COLO829 (cell line): ENCODE results near the gene SDC1.

Source experiments
- DNase-seq: peaks from one replicate; pipeline ENCODE4 v3.0.0; 2012; ENCODE audit warnings: low spot score

The SDC1 gene

DNA sequence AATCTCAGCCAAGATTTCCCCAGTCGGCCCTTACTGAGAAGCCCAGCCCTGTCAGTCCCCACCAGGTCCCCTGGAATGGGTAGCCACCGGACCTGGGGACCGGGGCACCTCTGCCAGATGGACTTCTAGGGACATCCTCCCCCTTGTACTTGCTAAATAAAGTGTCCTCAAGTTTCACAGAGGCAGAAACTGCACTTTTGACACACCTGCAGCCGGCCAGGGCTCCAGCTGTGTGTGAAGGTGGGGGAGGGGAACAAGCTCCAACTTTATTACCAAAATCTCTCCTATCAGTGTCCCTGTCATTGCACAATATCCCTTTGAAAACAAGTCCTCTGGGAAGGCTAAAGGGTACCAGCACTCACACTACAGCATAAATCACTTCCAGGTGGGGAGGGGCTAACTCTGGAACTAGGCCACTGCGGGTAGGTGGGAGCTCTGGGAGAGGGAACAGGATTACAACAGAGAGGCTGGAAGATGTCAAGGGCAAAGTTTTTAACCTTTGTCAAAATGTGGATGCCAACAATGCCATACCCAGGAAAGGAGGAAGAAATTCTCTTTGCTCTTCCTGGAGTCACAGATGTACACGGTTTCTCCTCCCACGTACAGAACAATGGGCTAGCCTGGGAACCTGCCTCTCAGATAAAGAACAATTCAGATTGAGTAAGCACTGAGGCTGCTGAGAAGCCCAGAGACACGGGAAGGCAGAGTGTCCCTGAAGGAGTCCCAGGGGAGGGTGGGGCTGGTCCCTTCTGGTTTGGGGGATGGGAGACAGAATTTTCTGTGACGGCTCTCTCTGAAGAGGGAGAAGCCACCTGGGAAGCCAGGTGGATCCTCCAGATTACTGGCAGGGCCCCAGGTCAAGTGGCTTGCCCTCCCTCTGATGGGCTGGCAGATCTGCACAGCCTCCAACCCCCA, 11.0 kb downstream of the SDC1 start:
- no peak for DNase-seq

DNA sequence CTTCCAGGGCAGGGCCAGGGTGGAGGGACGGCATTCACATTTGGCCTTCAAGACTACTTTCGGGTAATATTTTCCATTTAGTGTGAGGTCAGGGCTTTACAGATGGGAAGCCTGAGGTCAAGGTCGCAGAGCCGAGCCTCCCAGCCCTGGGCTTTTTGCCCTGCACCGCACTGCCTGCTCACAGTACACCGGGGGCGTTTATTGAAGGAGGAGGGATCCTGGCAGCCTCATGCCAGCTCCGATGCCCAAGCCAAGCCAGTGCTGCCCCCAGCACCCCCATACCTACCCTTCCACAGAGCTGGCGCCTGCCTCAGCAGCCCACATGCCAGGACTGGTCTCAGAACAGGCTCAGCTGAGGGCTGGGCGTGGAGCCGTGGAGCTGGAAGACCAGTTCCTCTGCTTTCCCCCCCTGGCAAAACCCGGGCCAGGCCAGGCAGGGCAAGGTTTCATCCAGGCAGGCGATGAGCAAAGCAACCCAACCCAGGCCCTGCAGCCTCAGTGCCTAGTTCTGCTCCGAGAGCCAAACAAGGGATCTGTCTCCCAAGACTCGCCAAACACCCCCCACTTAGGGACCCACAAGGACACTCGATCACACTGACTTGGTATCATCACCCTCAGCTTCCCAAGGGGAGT, 11.9 kb downstream of the SDC1 start:
- no peak for DNase-seq

DNA sequence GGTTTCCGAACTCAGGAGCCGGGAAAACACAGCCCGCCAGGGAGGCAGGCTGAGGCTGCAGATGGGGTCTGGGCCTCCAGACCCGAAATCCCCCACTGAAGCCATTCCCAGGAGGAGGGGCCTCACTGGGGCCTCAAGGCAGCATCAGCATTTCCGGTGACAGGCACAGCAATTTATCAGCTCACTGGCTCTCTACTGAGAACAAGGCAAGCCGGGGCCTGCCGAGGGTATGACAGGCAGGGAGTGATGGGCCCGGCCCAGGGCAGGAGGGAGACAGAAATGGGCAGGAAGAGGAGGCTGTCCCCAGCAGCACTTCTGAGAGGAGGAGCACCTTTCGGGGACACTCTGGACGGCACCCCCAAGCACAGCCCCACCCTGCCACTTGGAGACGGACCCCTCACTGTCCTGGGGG, 12.5 kb downstream of the SDC1 start:
- no peak for DNase-seq

DNA sequence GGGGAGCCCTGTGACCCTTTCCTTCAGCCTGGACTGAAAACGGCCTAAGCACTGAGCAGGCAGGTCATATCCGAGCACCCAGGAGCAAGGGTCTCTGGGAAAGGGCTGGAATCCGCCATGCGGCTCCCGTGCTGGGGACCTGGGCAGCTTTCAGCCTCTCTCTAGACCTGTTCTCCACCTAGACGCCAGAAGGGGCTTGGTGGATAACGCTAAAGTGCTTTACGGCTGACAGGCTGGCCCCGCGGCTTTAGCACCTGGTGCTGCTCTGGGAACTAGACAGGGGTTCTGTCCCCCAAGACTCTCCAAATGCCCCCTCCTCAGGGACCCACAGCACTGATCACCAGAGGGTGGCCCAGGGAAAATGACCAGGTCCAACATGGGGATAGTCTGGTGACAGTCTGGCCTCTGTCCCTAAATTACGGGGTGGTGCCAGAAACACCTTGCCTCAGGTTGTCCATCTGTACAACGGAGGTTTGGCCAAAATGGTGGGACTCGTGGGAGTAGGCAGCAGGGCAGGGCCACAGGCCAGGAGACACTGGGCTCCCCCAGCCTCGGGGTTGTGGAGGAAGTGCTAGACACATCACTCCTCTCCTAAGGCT, 13.0 kb downstream of the SDC1 start:
- DNase-seq, result no peak

DNA sequence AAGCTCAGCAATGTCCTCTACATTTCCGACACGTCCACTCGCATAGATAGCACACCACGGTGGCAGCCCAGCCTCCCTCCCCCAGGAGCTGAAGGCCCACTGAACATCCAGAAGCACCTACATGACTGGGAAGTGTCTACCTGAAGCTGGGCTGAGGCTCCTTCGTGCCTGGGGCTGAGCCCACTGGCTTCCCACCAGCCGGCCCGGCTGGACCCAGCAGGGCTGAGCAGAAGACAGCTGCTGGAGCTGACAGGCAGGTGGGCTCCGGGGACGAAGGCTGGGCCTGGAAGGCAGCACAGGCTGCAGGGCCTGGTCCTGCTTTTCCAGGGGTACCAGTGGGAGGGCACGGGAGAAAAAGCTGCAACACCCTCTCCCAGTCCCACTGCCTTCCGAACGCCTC, 13.5 kb downstream of the SDC1 start:
- DNase-seq, result no peak

DNA sequence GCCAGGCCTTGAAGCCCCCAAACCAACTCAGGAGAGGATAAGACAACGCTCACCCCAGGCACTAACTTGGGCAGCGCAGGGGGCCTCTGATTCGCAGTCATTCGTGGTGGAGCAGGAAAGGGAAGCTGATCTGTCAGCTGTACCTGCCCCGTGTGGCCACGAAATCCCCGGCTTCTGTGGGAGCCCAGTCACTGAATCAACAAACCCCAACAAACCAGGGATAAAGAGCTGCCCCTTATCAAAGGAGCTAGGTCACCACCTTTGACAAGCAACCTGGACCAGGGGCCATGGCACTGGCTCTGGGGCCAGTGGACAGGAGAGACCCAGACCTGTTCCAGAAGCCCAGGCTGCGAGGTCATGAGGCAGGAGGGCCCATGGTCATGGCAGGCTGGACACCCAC, 14.5 kb downstream of the SDC1 start:
- DNase-seq, result no peak

DNA sequence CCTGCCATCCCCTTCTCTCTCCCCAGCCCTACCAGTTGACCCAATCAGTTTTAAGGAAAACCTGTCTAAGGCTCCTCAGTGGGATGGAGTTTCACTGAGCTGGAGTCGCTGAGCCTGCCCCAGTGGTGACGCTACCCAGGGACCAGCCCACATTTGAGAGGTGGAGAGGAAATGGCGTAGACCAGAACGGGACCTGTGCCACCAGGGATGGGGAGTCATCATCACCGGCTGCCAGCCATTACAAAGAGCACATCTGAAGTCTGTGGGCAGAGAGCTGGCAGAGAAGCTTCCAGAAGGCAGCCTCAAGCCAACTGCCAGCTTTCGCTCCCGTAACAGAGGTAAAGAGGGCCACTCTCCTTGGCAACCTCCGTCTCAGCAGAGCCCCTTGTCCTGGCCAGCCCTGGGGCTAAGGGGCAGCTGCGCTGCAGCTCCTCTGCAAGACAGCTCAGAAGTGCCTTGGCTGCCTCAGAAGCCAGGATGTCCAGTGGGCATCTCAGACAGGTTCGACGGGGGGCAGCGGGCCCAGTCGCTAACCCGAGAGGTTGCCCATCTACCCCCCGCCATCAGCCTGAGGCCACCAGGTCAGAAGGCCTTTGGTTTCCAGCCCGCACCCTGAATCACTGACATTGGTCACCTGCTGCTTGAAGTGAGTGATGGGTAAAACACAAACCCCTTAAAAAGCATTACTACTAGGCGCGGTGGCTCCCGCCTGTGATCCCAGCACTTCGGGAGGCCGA, 15.4 kb downstream of the SDC1 start:
- no peak for DNase-seq

DNA sequence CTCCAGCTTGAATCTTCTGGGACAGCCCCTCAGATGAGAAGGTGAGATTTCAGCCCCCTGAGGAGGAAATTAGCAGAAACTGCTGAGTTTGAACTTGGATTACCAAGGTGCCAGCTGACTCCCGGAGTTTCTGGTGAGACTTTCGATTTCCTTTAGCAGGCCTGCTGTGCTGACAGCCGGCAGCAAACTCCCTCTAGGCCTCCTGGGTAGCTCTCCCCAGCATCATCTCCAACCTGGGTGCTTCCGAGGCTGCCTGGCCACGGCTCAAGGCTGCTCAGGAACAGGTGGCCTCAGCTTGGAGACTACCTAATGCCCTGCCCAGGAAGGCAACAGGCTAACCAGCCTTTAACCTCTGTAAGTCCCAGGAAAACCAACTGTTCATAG, 16.5 kb downstream of the SDC1 start:
- no peak for DNase-seq

DNA sequence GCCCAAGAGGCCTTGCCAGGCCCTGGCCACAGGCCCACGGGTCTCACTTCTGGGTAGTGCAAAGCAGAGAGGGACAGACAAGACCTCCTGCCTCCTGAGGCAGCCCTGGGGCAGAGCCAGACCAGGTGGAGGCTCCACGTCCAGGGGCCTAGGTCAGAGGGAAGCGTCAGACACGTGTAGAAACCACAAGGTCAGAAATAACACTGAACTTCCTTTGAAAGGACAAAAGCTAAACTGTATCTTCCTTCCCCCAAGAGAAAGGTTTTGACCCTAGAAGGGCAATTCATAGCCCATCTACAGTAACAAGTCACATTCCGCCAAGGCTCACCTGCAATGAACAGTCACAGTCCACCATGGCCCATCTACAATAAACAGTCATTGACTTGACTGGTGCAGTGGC, 17.9 kb downstream of the SDC1 start:
- no peak for DNase-seq

DNA sequence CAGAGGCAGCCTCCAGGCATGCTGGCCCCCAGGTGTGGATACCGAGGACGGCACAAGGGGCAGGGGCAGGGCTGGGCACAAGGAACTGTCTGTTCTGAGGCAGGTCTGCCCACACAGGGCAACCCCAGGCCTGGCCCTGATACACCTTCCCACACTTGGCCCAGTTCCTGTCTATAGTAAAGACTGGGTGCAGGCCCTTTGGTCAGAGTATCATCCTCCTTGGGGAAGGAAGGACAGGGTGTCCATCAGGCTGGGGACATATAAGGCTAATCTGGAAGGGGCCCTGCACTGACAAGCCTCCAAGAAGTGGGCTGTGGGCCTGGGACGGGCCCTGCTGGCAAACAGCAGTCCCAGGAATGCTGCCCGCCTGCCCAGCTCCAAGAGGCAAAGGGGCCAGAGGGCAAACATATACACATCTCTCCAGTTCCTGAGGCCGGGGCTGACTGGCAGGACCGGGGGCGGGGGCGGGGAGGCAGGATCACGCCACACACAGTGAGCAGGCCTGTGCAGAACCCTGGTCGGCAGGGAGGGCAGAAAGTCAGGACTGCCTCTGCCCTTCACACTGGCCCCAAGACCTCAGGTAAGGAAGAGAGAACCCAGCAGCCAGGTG, 18.9 kb downstream of the SDC1 start:
- DNase-seq, result no peak

DNA sequence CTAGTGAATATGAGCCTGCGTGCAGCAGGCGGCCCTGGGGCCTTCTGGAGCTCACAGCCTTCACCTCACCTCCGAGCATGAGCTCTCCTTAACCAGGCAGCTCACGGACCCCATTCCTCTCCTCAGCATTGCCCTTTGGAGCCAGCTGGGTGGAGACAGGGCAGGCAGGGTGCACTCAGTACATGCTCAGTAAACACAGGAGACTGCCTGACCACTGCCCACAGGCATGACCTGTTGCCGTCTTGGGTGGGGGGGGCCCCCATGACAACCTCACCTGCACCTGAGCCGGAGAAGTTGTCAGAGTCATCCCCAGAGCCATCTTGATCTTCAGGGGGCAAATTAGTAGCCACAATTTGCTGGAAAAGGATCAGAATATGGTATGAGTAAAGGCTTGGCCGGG, 19.9 kb downstream of the SDC1 start:
- no peak for DNase-seq

DNA sequence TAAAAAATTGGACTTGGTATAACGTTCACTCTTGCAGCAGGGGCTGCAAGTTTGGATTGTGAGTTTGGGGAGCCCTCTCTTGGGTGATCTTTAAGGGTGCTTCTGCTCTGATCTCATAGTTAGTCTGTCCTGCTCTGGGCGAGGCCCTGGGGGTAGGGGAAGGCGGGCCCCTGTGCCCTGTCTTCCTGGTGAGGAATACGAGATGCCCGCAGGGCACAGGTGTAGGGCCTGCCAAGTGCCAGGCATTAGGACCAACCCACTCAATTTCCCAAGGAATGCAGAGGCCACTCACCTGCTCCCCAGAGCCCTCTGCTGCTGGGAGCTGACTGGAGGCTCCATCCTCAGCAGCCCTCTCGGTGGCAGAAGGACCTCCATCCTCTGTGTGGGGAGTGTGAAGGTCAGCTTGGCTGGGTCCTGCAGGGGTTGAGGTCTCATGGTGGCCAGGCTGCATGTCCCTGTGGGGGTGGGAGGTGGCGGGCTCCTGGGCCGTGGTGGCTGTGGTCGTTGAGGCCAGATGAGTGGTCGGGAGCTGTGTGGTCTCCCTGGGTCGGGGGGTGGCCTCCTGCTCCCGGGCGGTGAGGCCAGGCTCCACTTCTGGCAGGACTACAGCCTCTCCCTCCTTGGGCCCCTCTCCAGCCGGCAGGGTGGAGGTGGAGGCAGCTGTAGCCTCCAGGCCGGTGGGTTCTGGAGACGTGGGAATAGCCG, 21.3 kb downstream of the SDC1 start:
- DNase-seq, result no peak

DNA sequence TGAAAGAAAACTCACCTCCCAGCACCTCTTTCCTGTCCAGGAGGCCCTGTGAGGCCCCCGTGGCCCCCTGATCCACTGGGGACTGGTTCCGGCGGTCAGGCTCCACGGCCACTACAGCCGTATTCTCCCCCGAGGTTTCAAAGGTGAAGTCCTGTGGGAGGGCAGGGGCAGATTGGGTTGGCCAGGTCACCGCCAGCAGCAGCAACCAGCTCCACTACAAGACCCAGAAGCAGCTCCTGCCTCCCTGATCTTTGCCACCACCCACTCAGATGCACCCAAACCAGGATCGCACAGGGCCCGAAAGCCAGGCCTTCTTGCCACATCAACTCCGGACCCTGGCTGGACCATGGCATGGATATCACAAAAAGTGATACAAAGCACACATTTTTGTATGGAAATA, 21.9 kb downstream of the SDC1 start:
- DNase-seq, result no peak

DNA sequence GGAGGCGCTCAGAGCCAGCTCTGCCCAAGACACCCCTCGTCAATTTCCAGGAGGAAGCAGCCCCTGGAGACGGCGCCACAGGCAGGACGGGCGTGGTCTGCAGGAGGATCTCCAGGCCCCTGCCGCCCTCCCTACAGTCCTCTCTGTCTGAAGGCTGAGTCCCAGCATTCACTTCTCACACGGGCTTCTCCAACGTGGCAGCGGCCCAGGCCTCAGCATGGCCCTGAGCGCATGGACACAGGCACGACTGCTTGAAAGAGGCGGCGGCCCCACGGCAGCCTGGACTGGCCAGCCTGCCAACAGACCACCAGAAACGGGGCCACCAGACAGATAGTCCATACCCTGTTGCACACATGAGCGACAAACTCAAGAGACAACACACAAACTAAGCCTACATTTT, 23.3 kb downstream of the SDC1 start:
- no peak for DNase-seq

DNA sequence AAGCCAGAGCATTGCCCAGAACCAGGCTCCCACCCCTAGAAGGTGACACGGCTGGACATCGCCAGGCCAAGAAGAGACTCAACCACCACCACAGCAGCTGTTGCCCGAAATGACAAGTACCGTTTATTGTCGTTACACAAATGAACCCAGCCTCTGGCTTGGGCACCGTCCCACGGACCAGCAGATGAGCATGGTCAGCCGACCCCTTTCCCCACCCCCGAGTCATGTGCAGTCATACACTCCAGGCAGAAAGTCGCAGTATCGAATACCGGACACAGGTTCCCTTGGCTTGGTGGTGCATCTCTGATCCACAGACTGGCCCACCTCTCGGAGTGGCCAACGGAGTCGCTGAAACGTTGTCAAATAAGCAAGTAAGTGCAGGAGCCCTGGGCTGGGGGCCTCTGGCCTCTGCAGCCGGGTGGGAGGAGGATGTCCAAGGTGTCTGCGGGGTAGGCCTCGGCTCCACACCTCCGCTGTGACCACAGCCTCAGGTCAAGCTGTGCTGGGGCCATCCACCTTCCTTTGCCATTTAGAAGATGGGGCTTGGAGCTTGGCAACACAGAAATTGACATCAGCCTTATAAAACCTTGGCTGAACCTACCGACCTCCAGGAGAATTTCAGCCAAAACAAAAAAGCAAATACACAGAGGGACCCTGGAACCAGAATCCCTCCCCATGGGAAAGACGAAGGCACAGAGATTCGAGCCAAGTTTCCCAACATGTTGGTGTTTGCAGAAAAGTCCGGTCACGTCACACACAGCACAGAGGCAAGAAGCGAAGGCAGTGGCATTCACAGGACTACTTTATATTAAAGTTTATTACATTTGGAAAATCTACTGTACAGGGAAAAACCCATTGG, 24.0 kb downstream of the SDC1 start:
- no peak for DNase-seq

DNA sequence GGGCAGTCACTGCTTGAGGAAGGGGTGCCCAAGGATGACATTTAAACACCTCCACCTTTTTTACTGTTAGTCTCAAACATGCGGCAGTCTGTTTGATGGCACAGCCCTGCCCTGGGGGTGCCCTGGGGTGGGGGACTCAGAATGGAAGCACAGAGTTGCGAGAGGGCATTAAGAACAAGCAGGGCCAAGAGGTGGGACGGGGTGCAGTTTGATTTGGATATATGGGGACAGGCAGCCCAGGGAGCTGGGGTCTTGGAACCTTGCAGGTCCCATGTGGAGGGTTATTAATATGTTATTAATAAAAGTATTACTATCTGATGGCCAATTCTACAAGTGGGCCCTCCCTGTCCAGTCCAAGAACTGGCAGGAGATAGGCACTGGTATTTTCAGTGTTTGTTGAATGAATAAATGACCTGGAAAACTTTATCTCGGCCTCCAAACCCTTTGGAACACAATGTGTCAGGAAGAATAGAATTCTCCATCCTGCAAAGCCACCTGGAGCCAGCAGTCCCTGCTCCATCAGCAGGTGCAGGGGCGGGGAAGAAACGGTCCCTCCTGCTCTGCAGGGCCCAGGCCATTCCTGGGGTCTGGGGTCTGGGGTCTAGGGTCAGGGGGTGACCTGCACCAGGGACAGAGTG, 25.2 kb downstream of the SDC1 start:
- no peak for DNase-seq

DNA sequence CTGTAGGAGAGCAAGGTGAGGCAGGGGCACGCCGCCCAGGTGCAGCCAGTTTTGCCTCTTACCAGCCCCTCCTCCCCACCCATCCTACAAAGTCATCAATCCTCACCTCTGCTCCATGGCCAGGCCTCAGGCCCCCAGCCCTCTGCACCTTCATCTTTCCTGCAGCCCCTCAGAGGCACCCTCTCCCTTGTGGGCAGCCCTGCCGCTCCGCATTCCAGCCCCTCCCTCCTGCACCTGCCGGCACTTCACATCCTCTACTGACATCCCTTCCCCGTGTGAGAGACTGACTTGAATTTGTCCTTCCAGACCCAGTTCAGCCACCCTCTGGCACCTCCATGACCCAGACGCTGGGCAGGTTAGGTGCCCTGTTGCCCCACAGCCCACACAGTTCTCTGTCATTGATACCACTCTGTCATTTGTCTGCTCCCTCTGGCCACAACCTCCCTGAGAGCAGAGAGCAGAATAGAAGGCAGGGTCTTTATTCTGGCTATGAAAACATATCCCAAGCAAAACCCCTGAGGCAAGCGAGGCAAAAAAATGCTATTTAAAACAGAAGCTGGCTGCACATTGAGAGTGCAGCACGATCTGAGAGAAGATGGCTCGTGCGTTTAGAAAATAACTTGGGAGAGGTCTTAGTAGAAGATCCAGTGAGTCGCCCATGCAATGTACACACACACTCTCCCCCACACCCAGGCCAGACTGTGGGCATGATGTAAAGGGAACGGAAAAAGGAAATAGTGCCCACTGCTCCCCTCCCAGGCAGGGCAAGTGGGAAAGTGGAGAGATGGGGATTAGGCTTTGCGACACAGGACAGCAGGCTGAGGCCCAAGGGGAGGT, 25.9 kb downstream of the SDC1 start:
- DNase-seq, result no peak

DNA sequence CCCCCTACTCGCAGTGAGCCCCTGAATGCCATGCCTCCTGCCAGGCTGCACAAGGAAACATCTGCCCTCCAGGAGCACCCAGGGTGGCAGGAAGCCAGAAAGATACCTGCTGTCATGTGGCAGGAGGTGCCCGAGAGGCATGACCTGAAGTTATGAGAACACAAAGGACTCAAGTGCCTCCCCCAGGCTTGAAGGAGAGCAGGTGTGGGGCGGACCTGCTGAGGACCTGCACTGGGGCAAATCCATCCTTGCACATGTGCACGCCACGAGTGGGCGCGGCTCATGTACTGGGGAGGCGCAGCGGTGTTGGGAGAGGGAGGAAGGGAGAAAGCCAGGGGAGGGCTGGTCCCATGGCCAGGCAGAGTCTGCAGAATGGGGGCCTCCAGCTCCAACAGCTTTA, 26.9 kb downstream of the SDC1 start:
- DNase-seq, result no peak

DNA sequence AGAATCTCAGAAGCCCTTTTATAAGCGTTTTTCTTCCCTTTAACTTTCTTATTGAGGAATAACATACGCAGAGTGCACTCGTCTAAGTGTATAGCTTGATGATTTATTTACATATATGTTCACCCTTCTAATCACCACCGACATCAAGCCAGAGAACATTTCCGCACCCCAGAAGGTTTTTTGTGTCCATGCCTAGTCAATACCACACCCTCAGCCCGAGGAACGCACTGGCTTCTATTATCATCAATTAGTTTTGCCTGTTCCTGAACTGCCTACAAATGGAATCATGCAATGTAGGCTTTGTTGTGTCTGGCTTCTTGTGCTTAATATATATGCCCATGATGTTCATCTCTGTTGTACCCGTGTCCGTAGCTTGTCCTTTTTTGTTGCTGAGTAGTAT, 27.7 kb downstream of the SDC1 start:
- DNase-seq, result no peak
